ENCODE data around the gene COL11A1. TPM values are rescaled to one million over a fixed set of nuclear protein-coding genes. Genes with fewer than 3 reads are reported as not detected.
"Not testable (repeated sequence)": the region's sequence is repeated elsewhere in the genome, so short reads cannot be mapped to it uniquely, and the experiment has no call there.

COL11A1 gene
- polyA plus RNA-seq, 1 donor, result 16.0 TPM

DNA sequence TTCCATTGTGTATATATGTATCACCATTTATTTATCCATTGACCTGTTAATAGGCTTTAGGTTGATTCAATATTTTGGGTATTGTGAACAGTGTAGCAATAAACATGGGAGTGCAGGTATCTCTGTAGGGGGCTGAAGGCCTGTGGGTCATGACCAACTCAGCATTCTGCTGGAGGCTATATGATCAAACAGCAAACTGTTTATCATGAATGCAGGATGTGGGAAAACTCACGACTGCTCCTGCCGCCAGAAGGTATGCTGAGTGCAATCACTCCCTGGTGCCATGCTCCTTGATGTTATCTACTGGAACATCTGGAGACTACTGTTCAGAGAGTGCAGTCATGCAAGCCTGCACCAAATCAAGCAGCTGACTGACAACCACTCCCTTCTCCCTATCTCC, 275.2 kb downstream of the COL11A1 start:
- no peak for DNase-seq

GRCh38 chr1:102826706-102827105, 281.6 kb downstream of the COL11A1 start:
- not testable (repeated sequence) for DNase-seq

Data from hindlimb muscle (tissue), 1 donor.